Measurements from ENCODE around the gene RNU4-1. TPM values are rescaled to one million over a fixed set of nuclear protein-coding genes. Genes with fewer than 3 reads are reported as not detected.
"Not testable (repeated sequence)": the region's sequence is repeated elsewhere in the genome, so short reads cannot be mapped to it uniquely, and the experiment has no call there.

RNU4-1 gene
- total RNA-seq, 1 donor from 2014 or later, result 2,477 TPM

DNA sequence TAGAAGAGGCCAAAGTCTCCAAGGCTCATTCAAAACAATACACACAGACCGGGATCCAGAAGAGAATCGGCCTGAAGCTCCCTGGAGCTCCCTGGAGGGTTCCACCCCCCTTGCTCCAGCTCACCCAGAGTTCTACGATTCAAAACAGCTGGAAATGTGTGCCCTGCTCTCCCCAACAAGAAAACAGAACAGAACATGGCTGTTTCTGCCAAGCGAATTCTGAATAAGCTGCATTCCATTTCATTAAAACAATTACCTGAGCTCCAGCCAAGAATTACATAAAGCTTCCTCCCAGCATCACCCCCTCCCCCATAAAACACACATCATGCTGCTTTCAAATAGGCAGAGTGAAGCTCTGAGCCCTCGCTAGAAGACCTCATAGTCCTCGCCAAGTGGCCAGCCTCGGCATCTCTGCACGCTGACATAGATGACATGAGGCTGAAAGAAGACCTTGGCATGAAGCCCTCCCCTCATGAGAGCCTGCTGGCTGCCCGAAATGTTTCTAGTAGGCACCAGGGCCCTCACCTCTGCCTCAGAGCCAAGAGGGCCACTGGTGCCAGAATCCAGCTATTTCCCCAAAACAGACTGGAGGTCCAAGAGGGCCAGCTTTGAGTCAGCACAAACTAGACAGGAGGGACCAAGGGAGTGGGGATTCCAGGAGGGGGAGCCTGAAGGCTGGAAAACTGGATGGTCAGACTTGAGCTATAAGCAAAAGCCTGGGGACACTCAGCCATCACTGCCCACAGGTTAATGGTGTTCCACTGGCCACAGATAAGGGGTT, 35.8 kb downstream of the RNU4-1 start:
- Histone ChIP-seq H3K27me3 (no peaks in the 10 kb centered on the region), H3K9me3 (no peaks in the 10 kb centered on the region), H3K36me3 (no peaks in the 10 kb centered on the region), H3K4me3 (no peak overlapping the region), H3K4me1 (peaks cover 70% of the 10 kb centered on the region), H3K27ac (peak overlapping the region; percentile 81)
- peak; percentile 76 for ATAC-seq
- intact Hi-C loops (cut with DNase I), result no loop called here
- TF ChIP-seq, protein P1, sequence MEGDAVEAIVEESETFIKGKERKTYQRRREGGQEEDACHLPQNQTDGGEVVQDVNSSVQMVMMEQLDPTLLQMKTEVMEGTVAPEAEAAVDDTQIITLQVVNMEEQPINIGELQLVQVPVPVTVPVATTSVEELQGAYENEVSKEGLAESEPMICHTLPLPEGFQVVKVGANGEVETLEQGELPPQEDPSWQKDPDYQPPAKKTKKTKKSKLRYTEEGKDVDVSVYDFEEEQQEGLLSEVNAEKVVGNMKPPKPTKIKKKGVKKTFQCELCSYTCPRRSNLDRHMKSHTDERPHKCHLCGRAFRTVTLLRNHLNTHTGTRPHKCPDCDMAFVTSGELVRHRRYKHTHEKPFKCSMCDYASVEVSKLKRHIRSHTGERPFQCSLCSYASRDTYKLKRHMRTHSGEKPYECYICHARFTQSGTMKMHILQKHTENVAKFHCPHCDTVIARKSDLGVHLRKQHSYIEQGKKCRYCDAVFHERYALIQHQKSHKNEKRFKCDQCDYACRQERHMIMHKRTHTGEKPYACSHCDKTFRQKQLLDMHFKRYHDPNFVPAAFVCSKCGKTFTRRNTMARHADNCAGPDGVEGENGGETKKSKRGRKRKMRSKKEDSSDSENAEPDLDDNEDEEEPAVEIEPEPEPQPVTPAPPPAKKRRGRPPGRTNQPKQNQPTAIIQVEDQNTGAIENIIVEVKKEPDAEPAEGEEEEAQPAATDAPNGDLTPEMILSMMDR (IDR thresholded peaks at IDR 0.05), result no peak
- no peak for DNase-seq

DNA sequence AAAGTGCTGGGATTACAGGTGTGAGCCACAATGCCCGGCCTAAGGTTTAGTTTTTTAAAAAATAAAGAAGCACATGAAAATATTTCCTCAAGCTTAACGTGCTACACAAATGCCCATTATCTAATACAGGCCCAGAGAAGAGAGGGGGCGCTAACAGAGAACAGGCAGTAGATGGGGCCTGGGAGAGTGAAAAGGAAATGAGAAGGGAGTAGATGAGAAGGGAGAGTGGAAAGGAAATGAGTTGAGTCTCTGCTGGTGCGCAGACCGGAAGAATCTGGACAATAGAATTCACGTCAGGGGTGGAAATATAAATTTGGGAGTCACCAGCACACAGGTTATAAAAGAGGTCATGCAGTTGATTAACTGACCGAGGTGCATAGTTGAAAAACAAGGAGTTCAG, 38.2 kb downstream of the RNU4-1 start:
- TF ChIP-seq, protein P1 (IDR thresholded peaks at IDR 0.05), result peak; percentile 12
- H3K27me3 ChIP-seq, result no peaks in the 10 kb centered on the region
- intact Hi-C loops (cut with DNase I), result no loop called here
- no peaks in the 10 kb centered on the region for H3K36me3 ChIP-seq
- H3K9me3 ChIP-seq, result no peaks in the 10 kb centered on the region
- H3K27ac ChIP-seq, result peak overlapping the region; percentile 61
- ATAC-seq, result no peak
- DNase-seq, result no peak
- peaks cover 84% of the 10 kb centered on the region for H3K4me1 ChIP-seq
- no peak overlapping the region for H3K4me3 ChIP-seq

DNA sequence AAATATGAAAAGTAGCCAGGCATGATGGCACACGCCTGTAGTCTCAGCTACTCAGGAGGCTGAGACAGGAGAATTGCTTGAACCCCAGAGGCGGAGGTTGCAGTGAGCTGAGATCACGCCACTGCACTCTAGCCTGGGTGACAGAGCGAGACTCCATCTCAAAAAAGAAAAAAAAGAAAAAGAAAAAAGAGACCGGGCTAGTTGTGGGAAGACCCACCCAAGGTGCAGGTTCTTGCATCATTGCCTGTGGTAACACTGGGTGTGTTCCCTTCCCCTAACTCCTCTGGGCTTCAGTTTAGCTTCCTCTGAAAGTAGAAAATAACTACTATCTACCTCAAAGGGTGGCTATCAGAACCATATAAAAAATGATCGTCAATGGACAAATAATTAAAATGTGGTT, 39.7 kb downstream of the RNU4-1 start:
- intact Hi-C loops (cut with DNase I); ATAC-seq: not testable (repeated sequence)
- H3K4me1 ChIP-seq, result peaks cover 85% of the 10 kb centered on the region

DNA sequence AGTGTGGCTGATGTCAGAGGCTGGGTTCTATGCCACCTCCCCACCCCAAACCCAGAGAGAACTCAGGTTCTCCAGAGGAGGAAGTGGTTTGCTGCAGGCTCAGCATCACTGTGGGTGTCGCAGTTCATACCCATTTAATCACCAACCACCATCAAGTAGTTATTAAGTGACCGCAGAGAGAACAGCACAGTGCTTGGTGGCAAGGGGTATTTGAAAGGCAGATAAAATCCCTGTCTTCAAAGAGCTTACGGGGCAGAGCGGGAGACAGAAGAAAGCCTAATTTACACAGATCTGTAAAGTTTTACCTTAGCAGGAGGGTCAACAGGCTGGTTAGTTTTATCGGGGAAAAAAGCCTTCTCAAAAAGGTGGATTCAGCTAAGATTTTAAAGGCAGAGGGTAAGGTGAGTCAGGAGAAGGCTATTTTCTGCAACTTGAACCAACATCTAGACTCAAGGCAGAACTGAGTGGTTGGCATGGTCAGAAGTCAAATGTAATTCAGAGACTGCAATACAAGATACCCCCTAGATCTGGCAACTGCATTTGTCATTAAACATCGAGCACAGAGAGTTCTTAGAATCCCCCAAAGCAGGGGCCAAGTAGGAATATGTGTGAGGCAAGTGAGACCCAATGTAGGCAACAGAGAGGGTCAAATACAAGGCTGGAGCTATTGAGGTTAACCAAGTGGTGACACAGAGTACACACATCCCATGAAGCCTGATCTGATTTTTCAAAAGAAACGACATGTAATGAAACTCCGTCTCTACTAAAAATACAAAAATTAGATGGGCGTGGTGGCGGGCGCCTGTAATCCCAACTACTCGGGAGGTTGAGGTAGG, 40.7 kb downstream of the RNU4-1 start:
- no peak for DNase-seq
- intact Hi-C loops (cut with DNase I), result no loop called here
- peak; percentile 75 for ATAC-seq
- TF ChIP-seq, protein P1 (IDR thresholded peaks at IDR 0.05), result no peak
- peaks cover 87% of the 10 kb centered on the region for H3K4me1 ChIP-seq
- H3K9me3 ChIP-seq, result no peaks in the 10 kb centered on the region
- H3K4me3 ChIP-seq, result no peak overlapping the region
- peak overlapping the region; percentile 28 for H3K27ac ChIP-seq
- H3K27me3 ChIP-seq, result no peaks in the 10 kb centered on the region
- H3K36me3 ChIP-seq, result no peaks in the 10 kb centered on the region

More for the DNA sequence above, 39.7 kb downstream of the RNU4-1 start:
- H3K27ac ChIP-seq, result peak overlapping the region; percentile 28
- H3K36me3 ChIP-seq, H3K27me3 ChIP-seq, DNase-seq, H3K4me3 ChIP-seq, H3K9me3 ChIP-seq: not testable (repeated sequence)

DNA sequence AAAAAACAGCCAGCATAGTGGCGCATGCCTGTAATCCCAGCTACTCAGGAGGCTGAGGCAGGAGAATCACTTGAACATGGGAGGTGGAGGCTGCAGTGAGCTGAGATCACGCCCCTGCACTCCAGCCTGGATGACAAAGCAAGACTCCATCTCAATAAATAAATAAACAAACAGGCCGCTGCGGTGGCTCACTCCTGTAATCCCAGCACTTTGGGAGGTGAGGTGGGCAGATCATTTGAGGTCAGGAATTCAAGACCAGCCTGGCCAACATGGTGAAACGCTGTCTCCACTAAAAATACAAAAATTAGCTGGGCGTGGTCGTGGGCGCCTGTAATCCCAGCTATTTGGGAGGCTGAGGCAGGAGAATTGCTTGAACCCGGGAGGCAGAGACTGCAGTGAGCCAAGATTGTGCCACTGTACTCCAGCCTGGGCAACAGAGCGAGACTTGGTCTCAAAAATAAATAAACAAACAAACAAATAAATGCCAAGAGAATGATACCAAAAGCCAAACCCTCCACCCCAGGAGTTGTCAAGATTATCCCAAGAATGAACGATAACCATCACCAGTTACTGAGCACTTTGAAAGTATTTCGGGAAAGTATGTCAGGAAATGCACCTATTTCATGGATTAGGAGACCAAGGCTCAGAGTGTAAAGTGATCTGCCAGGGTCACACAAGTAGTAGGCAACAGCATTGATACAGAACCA, 41.5 kb downstream of the RNU4-1 start:
- H3K36me3 ChIP-seq; intact Hi-C loops (cut with DNase I); H3K9me3 ChIP-seq; H3K27me3 ChIP-seq; ATAC-seq; H3K4me3 ChIP-seq; DNase-seq: not testable (repeated sequence)
- peak overlapping the region; percentile 75 for H3K27ac ChIP-seq
- H3K4me1 ChIP-seq, result peaks cover 86% of the 10 kb centered on the region

DNA sequence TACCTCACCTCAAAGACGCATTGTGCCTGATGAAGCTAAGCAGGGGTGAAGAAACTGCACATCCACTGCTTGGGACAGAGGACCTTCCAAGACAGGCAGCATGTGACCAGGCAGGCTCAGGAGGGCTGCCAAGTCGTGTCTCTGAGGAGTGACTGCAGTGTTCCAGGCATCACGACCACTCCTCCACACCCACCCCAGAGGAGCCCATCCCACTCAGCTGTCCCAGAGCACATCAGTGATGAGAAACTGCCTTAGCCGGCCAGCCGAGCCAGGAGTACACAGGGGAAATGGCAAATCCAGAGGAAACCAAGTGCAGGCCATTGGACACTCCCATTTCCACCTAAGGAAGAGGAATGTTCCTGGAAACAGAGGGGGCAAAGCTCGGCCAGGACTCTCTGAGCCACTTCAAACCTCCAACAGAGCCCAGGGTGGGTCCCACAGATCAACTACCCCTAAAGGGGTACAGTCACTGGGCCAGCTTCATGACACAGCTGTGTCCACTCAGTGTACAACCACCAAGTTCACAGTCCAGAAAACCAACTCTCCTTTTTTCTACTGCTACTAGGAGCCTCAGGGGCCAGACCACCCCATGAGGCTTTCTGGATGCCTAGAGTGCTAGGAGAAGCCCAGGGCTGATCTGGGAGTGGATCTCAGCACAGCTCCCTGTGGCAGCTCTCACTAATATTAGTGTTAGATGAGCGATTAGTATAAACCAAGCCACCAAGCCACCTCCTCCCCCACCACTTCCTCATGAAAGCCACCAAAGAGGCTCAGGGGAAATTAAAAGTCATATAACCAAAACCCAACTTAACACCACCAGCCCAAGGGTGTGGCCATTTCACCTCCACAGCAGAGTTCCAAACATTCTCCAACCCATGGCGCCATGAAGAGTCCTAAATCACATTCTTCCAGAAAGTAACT, 42.9 kb downstream of the RNU4-1 start:
- Histone ChIP-seq H3K4me3 (no peak overlapping the region), H3K36me3 (no peaks in the 10 kb centered on the region), H3K27me3 (no peaks in the 10 kb centered on the region), H3K9me3 (no peaks in the 10 kb centered on the region), H3K4me1 (peaks cover 81% of the 10 kb centered on the region), H3K27ac (peak overlapping the region; percentile 75)
- no peak for DNase-seq
- peak; percentile 43 for ATAC-seq
- TF ChIP-seq, protein P1 (IDR thresholded peaks at IDR 0.05), result no peak
- intact Hi-C loops (cut with DNase I), result no loop called here

Measured in upper lobe of right lung (tissue), 1 donor.